Hepatocyte (in vitro differentiated cells): Measurements from ENCODE around the gene PNPLA1. TPM values are rescaled to one million over a fixed set of nuclear protein-coding genes. Genes with fewer than 3 reads are reported as not detected.

Source experiments
- DNase-seq: peaks from one replicate; pipeline ENCODE4 v3.0.0-alpha.2; 2016; ENCODE audit warnings: low spot score
- H2AFZ ChIP-seq: fragments of 200-600 bp; sonication (generic); 2 replicates; pipeline ENCODE4 v1.6.0; 2016; ENCODE audit warnings: antibody characterized with exemption, mild to moderate bottlenecking
- H3K27ac ChIP-seq: fragments of 200-600 bp; sonication (generic); 2 replicates; pipeline ENCODE4 v1.5.1; 2016; ENCODE audit warnings: mild to moderate bottlenecking
- H3K27me3 ChIP-seq: fragments of 200-600 bp; sonication (generic); 2 replicates; pipeline ENCODE4 v1.6.1; 2016
- H3K36me3 ChIP-seq: fragments of 200-600 bp; sonication (generic); replicated peaks from 2 replicates; pipeline ENCODE4 v1.5.1; 2016; ENCODE audit warnings: low read depth; ENCODE audit not compliant: insufficient read depth
- H3K4me1 ChIP-seq: fragments of 200-600 bp; sonication (generic); 2 replicates; pipeline ENCODE4 v1.5.1; 2016; ENCODE audit warnings: mild to moderate bottlenecking, moderate library complexity; ENCODE audit not compliant: insufficient read depth
- H3K4me2 ChIP-seq: fragments of 200-600 bp; sonication (generic); 2 replicates; pipeline ENCODE4 v1.6.0; 2016
- H3K4me3 ChIP-seq: fragments of 200-600 bp; sonication (generic); 2 replicates; pipeline ENCODE4 v1.5.1; 2016; ENCODE audit warnings: mild to moderate bottlenecking
- H3K79me2 ChIP-seq: fragments of 200-600 bp; sonication (generic); 2 replicates; pipeline ENCODE4 v1.6.0; 2017; ENCODE audit warnings: mild to moderate bottlenecking
- H3K9me2 ChIP-seq: fragments of 200-600 bp; sonication (generic); replicated peaks from 2 replicates; pipeline ENCODE4 v1.6.0; 2017; ENCODE audit warnings: mild to moderate bottlenecking; ENCODE audit not compliant: insufficient read depth
- H3K9me3 ChIP-seq: fragments of 200-600 bp; sonication (generic); 2 replicates; pipeline ENCODE4 v1.5.1; 2016; ENCODE audit warnings: low read depth, mild to moderate bottlenecking
- H4K20me1 ChIP-seq: fragments of 200-600 bp; sonication (generic); 2 replicates; pipeline ENCODE4 v1.6.0; 2016; ENCODE audit warnings: mild to moderate bottlenecking; ENCODE audit not compliant: insufficient read depth, poor library complexity, severe bottlenecking
- CTCF ChIP-seq: fragments of 200-600 bp; sonication (generic); IDR thresholded peaks from 2 replicates; pipeline ENCODE4 v1.5.1; 2016; ENCODE audit warnings: antibody characterized with exemption, mild to moderate bottlenecking; ENCODE audit not compliant: poor library complexity
- EZH2 ChIP-seq: fragments of 200-600 bp; sonication (generic); IDR thresholded peaks from 2 replicates; pipeline ENCODE4 v1.6.1; 2016; ENCODE audit warnings: antibody characterized with exemption, mild to moderate bottlenecking, borderline replicate concordance
- EZH2phosphoT487 ChIP-seq: fragments of 200-600 bp; sonication (generic); IDR thresholded peaks from one replicate; pipeline ENCODE4 v1.6.1; 2018; ENCODE audit warnings: antibody characterized with exemption, mild to moderate bottlenecking, low read depth, moderate library complexity; ENCODE audit not compliant: unreplicated experiment, severe bottlenecking
- WGBS: methylation state at CpG from one replicate; pipeline ENCODE4 v1.1.6; 2016; ENCODE audit warnings: low lambda C conversion rate; ENCODE audit errors: missing lambda C conversion rate; 5-methylcytosine and 5-hydroxymethylcytosine counted together
- polyA plus RNA-seq: library from polyadenylated mRNA; unstranded; fragments of >200 nt; fragmentation: Nextera tagmentation; extraction: Ambion mirVana; gene quantifications from 2 replicates; pipeline ENCODE4 v1.2.1, GENCODE V29; 2016
- total RNA-seq: library from RNA; depleted of rRNA; stranded (reverse); fragments of >200 nt; gene quantifications from 2 replicates; pipeline ENCODE4 v1.2.3, GENCODE V29; 2014

The PNPLA1 gene
- total and polyA plus RNA-seq, 2 experiments from 2014 or later = 0.48 to 0.57 TPM

DNA sequence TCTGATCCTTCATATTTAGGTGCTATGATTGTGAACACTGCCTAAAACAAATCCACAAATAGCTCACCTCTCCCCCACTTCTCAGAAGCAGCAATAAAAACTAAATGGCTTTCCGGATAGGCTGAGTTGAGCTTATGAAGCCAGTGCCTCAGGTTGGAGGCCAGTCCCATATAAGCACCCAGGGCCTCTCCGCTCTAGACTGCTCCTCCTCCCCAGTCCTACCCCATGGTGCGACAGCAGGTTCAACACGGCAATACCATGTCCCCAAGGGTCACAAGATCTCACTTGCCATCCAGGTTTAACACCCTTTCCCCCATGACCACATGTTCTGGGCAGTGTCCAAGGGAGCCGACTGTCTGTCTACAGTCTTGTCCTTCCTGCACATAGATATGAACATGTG lies 46.1 kb downstream of the PNPLA1 start:
- Histone ChIP-seq H3K27me3 (no peaks in the 10 kb centered on the region), H3K4me1 (peaks cover 21% of the 10 kb centered on the region), H4K20me1 (no peaks in the 10 kb centered on the region), H3K9me2 (no peaks in the 10 kb centered on the region), H3K4me3 (no peak overlapping the region), H3K36me3 (no peaks in the 10 kb centered on the region), H2AFZ (no peak overlapping the region), H3K4me2 (no peak overlapping the region), H3K79me2 (no peaks in the 10 kb centered on the region), H3K27ac (no peak overlapping the region), H3K9me3 (no peaks in the 10 kb centered on the region)
- TF ChIP-seq EZH2phosphoT487 (no peak), EZH2 (no peak), CTCF (no peak)
- DNase-seq = no peak
- 77% methylated on average over 5 of the region's 5 CpGs for WGBS

GRCh38 chr6:36317623-36318022 lies 47.8 kb downstream of the PNPLA1 start:
- no peak overlapping the region for H3K27ac ChIP-seq
- H3K9me2 ChIP-seq = no peaks in the 10 kb centered on the region
- no peaks in the 10 kb centered on the region for H3K36me3 ChIP-seq
- no peaks in the 10 kb centered on the region for H3K27me3 ChIP-seq
- no peak overlapping the region for H2AFZ ChIP-seq
- H3K79me2 ChIP-seq = no peaks in the 10 kb centered on the region
- H3K4me1 ChIP-seq = peaks cover 23% of the 10 kb centered on the region
- WGBS = 97% methylated on average over 2 of the region's 2 CpGs
- DNase-seq = no peak
- H3K4me2 ChIP-seq = no peak overlapping the region
- H3K9me3 ChIP-seq = no peaks in the 10 kb centered on the region
- TF ChIP-seq CTCF (no peak), EZH2 (no peak), EZH2phosphoT487 (no peak)
- H4K20me1 ChIP-seq = no peaks in the 10 kb centered on the region
- no peak overlapping the region for H3K4me3 ChIP-seq

DNA sequence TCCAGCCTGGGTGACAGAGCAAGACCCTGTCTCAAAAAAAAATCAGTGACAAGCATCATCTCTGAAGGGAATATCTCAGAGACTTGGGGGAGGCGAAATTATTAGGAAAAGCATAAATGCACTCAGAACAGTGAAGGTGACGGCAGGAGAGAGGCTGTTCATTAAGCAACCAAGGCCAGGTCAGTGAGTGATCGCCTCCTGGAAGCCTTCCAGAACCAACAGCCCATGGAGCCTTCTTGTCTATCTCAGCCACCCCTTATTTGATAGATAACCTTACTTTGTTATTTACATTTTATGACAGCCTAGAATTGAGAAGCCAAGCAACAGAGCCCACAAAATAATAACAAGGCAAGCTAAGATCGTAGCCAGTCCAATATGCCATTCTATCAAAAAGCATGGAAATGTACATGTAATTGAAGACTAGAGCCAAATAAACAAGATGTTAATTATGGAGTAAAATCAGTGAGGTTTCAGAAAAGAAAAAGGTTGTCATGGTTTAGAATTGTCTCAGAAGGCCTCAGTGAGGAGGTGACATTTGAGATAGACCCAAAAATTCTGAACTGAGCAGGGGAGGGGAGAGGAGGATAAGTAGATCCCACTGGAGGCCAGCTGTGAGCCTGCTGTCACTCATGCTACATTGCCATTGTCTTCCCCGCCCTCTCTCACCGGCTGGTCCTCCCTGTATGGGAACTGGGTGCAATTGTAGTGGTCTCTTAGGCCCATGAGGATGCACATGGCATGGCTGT lies 49.0 kb downstream of the PNPLA1 start:
- WGBS = 80% methylated on average over 6 of the region's 6 CpGs
- Histone ChIP-seq H3K27me3 (no peaks in the 10 kb centered on the region), H3K27ac (peak overlapping the region; percentile 38), H3K9me2 (no peaks in the 10 kb centered on the region), H3K4me2 (no peak overlapping the region), H2AFZ (no peak overlapping the region), H3K4me3 (no peak overlapping the region), H3K79me2 (no peaks in the 10 kb centered on the region), H3K9me3 (no peaks in the 10 kb centered on the region), H4K20me1 (no peaks in the 10 kb centered on the region), H3K36me3 (no peaks in the 10 kb centered on the region), H3K4me1 (peaks cover 15% of the 10 kb centered on the region)
- TF ChIP-seq EZH2phosphoT487 (no peak), CTCF (no peak), EZH2 (no peak)
- no peak for DNase-seq
